ENCODE measurements around the gene SBDS.

The SBDS gene

DNA sequence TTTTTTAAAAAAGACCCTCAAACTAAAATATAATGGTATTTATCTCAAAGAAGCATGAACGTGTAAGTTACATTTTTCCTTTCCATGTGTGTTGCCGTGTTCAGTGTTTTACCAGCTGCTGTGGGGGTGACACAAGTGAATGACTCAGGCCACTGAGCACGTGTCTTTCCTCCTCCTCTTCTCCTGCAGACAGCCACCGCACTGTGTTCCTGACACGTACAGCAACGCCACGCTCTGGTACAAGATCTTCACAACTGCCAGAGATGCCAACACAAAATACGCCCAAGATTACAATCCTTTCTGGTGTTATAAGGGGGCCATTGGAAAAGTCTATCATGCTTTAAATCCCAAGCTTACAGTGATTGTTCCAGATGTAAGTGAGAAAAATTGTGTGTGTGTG is 44.6 kb downstream of the SBDS start:
- no peak for DNase-seq (ENCODE audit: low read depth in 1 of 2, low spot score in 1 of 2)
- Histone ChIP-seq H3K4me3 (replicated peaks; ENCODE audit: insufficient read depth, low read length) (no peak overlapping the region), H3K27me3 (ENCODE audit: insufficient read depth, poor library complexity, severe bottlenecking) (no peaks in the 10 kb centered on the region), H3K27ac (replicated peaks) (no peak overlapping the region)
- TF ChIP-seq, protein P1, sequence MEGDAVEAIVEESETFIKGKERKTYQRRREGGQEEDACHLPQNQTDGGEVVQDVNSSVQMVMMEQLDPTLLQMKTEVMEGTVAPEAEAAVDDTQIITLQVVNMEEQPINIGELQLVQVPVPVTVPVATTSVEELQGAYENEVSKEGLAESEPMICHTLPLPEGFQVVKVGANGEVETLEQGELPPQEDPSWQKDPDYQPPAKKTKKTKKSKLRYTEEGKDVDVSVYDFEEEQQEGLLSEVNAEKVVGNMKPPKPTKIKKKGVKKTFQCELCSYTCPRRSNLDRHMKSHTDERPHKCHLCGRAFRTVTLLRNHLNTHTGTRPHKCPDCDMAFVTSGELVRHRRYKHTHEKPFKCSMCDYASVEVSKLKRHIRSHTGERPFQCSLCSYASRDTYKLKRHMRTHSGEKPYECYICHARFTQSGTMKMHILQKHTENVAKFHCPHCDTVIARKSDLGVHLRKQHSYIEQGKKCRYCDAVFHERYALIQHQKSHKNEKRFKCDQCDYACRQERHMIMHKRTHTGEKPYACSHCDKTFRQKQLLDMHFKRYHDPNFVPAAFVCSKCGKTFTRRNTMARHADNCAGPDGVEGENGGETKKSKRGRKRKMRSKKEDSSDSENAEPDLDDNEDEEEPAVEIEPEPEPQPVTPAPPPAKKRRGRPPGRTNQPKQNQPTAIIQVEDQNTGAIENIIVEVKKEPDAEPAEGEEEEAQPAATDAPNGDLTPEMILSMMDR (IDR thresholded peaks at IDR 0.05; ENCODE audit: insufficient read depth, low read length), result no peak
- TF ChIP-seq, protein P2, sequence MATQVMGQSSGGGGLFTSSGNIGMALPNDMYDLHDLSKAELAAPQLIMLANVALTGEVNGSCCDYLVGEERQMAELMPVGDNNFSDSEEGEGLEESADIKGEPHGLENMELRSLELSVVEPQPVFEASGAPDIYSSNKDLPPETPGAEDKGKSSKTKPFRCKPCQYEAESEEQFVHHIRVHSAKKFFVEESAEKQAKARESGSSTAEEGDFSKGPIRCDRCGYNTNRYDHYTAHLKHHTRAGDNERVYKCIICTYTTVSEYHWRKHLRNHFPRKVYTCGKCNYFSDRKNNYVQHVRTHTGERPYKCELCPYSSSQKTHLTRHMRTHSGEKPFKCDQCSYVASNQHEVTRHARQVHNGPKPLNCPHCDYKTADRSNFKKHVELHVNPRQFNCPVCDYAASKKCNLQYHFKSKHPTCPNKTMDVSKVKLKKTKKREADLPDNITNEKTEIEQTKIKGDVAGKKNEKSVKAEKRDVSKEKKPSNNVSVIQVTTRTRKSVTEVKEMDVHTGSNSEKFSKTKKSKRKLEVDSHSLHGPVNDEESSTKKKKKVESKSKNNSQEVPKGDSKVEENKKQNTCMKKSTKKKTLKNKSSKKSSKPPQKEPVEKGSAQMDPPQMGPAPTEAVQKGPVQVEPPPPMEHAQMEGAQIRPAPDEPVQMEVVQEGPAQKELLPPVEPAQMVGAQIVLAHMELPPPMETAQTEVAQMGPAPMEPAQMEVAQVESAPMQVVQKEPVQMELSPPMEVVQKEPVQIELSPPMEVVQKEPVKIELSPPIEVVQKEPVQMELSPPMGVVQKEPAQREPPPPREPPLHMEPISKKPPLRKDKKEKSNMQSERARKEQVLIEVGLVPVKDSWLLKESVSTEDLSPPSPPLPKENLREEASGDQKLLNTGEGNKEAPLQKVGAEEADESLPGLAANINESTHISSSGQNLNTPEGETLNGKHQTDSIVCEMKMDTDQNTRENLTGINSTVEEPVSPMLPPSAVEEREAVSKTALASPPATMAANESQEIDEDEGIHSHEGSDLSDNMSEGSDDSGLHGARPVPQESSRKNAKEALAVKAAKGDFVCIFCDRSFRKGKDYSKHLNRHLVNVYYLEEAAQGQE (IDR thresholded peaks at IDR 0.05; ENCODE audit: insufficient replicate concordance, low read depth), result no peak
- no peak for TF ChIP-seq POLR2AphosphoS5 (IDR thresholded peaks at IDR 0.05; ENCODE audit: low read depth)
- TF ChIP-seq GABPA (IDR thresholded peaks at IDR 0.05; ENCODE audit: low read depth), result no peak
- TF ChIP-seq SPI1 (IDR thresholded peaks at IDR 0.05; ENCODE audit: borderline replicate concordance, low read depth), result no peak

DNA sequence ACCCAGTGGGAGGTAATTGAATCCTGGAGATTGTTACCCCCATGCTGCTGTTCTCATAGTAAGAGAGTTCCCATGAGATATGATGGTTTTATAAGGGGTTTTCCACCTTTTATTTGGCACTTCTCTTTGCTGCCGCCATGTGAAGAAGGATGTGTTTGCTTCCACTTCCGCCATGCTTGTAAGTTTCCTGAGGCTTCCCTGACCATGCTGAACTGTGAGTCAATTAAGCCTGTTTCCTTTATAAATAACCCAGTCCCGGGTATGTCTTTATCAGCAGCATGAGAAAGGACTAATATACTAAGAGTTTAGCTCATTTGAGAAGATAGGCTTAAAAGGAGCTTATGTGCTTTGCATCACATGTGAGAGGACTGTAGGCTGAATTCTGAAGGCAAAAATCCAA is 45.1 kb downstream of the SBDS start:
- no peak overlapping the region for H3K27ac ChIP-seq (replicated peaks)
- DNase-seq (ENCODE audit: low read depth in 1 of 2, low spot score in 1 of 2), result no peak
- TF ChIP-seq GABPA (IDR thresholded peaks at IDR 0.05; ENCODE audit: low read depth) (no peak), SPI1 (IDR thresholded peaks at IDR 0.05; ENCODE audit: borderline replicate concordance, low read depth) (no peak), POLR2AphosphoS5 (IDR thresholded peaks at IDR 0.05; ENCODE audit: low read depth) (no peak)
- TF ChIP-seq, protein P2 (IDR thresholded peaks at IDR 0.05; ENCODE audit: insufficient replicate concordance, low read depth), result no peak
- TF ChIP-seq, protein P1 (IDR thresholded peaks at IDR 0.05; ENCODE audit: insufficient read depth, low read length), result no peak
- no peak overlapping the region for H3K4me3 ChIP-seq (replicated peaks; ENCODE audit: insufficient read depth, low read length)
- H3K27me3 ChIP-seq (ENCODE audit: insufficient read depth, poor library complexity, severe bottlenecking), result no peaks in the 10 kb centered on the region

DNA sequence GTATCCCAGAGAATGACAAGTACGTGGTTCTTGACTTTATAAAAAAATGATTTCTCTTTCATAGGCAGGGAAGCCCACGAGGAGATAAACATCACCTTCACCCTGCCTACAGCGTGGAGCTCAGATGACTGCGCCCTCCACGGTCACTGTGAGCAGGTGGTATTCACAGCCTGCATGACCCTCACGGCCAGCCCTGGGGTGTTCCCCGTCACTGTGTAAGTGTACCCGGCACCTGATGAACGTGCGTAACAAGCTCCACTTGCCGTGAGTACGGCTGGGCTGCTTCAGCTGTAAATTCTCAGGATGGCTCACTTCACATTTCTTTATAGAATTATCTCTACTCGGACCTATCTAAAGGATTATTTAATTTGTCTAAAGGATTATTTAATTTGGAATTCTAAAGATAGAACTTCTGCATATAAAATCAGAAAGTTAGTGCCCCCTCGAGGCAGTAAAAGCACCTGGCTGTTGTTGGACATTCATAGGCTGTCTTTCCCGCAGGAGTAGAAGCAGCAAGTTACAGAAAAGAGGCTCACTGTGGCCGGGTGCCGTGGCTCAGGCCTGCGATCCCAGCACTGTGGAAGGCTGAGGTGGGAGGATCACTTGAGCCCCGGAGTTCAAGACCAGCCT is 46.8 kb downstream of the SBDS start:
- TF ChIP-seq, protein P2 (IDR thresholded peaks at IDR 0.05; ENCODE audit: insufficient replicate concordance, low read depth), result no peak
- TF ChIP-seq, protein P1 (IDR thresholded peaks at IDR 0.05; ENCODE audit: insufficient read depth, low read length), result no peak
- TF ChIP-seq POLR2AphosphoS5 (IDR thresholded peaks at IDR 0.05; ENCODE audit: low read depth) (no peak), GABPA (IDR thresholded peaks at IDR 0.05; ENCODE audit: low read depth) (no peak), SPI1 (IDR thresholded peaks at IDR 0.05; ENCODE audit: borderline replicate concordance, low read depth) (no peak)
- Histone ChIP-seq H3K4me3 (replicated peaks; ENCODE audit: insufficient read depth, low read length) (no peak overlapping the region), H3K27ac (replicated peaks) (no peak overlapping the region), H3K27me3 (ENCODE audit: insufficient read depth, poor library complexity, severe bottlenecking) (no peaks in the 10 kb centered on the region)
- no peak for DNase-seq (ENCODE audit: low read depth in 1 of 2, low spot score in 1 of 2)
